DOHH2 (cell line): ENCODE data around the gene TACR1.

Experiments used
- H3F3A ChIP-seq: fragments of 200-600 bp; sonication (generic), shearing (Covaris generic); 2 replicates; pipeline ENCODE4 v1.6.0; 2016; ENCODE audit warnings: antibody characterized with exemption, mild to moderate bottlenecking; ENCODE audit not compliant: control insufficient read depth, insufficient read depth
- H3K27ac ChIP-seq: fragments of 200-600 bp; sonication (generic); 2 replicates; pipeline ENCODE4 v1.5.1; 2014; ENCODE audit warnings: low read depth, mild to moderate bottlenecking, low read length, moderate library complexity
- H3K27me3 ChIP-seq: fragments of 200-600 bp; sonication (generic); 2 replicates; pipeline ENCODE4 v1.6.1; 2014; ENCODE audit warnings: mild to moderate bottlenecking, low read length, mixed read lengths; ENCODE audit not compliant: control insufficient read depth
- H3K36me3 ChIP-seq: fragments of 200-600 bp; sonication (generic); 2 replicates; pipeline ENCODE4 v1.6.1; 2014; ENCODE audit warnings: mild to moderate bottlenecking, low read length, moderate library complexity, mixed read lengths; ENCODE audit not compliant: control insufficient read depth
- H3K4me1 ChIP-seq: fragments of 200-600 bp; sonication (generic); 2 replicates; pipeline ENCODE4 v1.6.1; 2014; ENCODE audit warnings: mild to moderate bottlenecking, low read length, mixed read lengths; ENCODE audit not compliant: control insufficient read depth
- H3K4me2 ChIP-seq: fragments of 200-600 bp; sonication (generic); 2 replicates; pipeline ENCODE4 v1.6.0; 2014; ENCODE audit warnings: mild to moderate bottlenecking, low read length, moderate library complexity
- H3K4me3 ChIP-seq: fragments of 200-600 bp; sonication (generic); 2 replicates; pipeline ENCODE4 v1.5.1; 2014; ENCODE audit warnings: mild to moderate bottlenecking, low read length, mixed read lengths
- H3K79me2 ChIP-seq: fragments of 200-600 bp; sonication (generic); 2 replicates; pipeline ENCODE4 v1.6.1; 2014; ENCODE audit warnings: mild to moderate bottlenecking, low read length, mixed read lengths; ENCODE audit not compliant: control insufficient read depth
- H3K9me2 ChIP-seq: fragments of 200-600 bp; sonication (generic); replicated peaks from 2 replicates; pipeline ENCODE4 v1.6.1; 2014; ENCODE audit warnings: mild to moderate bottlenecking, low read length, mixed read lengths; ENCODE audit not compliant: control insufficient read depth
- H3K9me3 ChIP-seq: fragments of 200-600 bp; sonication (generic); 2 replicates; pipeline ENCODE4 v1.6.1; 2014; ENCODE audit warnings: antibody characterized with exemption, low read length, mixed read lengths; ENCODE audit not compliant: control insufficient read depth, insufficient read depth
- H4K20me1 ChIP-seq: fragments of 200-600 bp; sonication (generic); 2 replicates; pipeline ENCODE4 v1.6.0; 2014; ENCODE audit warnings: low read depth, mild to moderate bottlenecking, antibody characterized with exemption, low read length, moderate library complexity; ENCODE audit not compliant: control insufficient read depth, insufficient read depth
- EZH2phosphoT487 ChIP-seq: fragments of 200-600 bp; sonication (generic); IDR thresholded peaks from 2 replicates; pipeline ENCODE4 v1.6.1; 2017; ENCODE audit warnings: borderline replicate concordance, mild to moderate bottlenecking, antibody characterized with exemption, low read length, moderate library complexity, mixed read lengths
- TF ChIP-seq, protein P1 (sequence below): fragments of 200-600 bp; sonication (generic); IDR thresholded peaks from one replicate; pipeline ENCODE4 v1.5.1; 2014; ENCODE audit warnings: antibody characterized with exemption, mild to moderate bottlenecking, low read depth, low read length; ENCODE audit not compliant: poor library complexity, severe bottlenecking

The TACR1 gene

DNA sequence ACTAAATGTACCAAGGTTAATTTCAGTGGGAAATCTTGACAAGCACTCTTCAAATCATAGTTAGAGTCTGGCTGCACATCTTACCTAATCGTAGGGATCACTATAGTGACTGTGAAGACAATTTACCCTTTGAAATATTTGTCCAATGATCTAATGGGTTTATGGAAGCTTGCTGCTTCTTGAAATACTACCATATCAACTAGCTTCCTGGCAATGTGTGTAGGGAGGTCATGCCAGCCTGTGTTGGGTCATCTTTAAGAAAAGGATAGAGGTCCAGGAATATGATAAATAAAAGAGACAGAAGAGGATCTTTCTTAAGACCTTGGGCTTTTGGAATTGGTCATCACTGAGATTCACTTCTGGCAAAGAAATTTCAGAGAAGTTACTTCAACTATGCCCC is 156.5 kb downstream of the TACR1 start:
- no peak overlapping the region for H3K27ac ChIP-seq
- peaks cover 7% of the 10 kb centered on the region; the same call in 1 of the 2 replicates for H3K27me3 ChIP-seq
- no peak overlapping the region for H3K4me2 ChIP-seq

DNA sequence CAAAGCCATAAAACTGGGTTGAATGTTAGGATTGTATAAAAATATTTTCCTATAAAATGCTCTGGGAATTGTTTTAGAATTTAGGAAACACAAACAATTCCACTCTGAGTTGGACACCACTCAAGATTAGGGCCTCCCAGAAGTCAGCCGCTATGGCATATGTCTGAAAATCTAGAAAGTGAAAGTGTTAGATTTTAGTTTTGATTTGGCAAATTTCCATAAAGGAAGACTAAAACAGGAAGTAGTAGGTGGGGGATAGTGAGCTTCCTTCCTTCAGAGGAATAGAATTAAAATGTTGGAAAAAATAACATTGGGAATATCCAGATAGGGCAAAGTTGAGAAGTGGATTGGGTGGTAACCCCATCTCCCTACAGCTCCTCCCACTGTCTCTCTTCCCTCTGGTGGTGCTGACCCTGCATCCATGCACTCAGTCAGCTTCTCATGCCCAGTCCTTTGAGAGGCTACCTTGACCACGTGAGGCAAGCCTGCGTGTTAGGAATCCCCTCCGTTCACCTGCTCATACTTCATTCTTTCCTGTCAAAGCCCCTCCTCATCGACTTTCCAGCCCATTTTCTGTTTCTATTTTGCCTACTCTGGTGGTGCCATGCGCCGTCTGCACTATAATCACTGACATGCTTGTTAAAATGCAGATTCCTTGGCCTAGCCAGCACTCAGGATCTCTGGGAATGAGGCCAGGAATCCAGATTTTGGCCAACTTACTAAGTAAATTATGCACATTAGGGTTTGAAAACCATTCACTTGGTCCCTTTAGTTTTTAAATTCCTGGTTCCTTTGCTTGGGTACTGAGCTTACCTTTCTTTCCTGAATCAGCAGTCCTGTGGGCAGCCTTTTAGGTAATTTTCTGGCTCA is 157.4 kb downstream of the TACR1 start:
- TF ChIP-seq, protein P1, sequence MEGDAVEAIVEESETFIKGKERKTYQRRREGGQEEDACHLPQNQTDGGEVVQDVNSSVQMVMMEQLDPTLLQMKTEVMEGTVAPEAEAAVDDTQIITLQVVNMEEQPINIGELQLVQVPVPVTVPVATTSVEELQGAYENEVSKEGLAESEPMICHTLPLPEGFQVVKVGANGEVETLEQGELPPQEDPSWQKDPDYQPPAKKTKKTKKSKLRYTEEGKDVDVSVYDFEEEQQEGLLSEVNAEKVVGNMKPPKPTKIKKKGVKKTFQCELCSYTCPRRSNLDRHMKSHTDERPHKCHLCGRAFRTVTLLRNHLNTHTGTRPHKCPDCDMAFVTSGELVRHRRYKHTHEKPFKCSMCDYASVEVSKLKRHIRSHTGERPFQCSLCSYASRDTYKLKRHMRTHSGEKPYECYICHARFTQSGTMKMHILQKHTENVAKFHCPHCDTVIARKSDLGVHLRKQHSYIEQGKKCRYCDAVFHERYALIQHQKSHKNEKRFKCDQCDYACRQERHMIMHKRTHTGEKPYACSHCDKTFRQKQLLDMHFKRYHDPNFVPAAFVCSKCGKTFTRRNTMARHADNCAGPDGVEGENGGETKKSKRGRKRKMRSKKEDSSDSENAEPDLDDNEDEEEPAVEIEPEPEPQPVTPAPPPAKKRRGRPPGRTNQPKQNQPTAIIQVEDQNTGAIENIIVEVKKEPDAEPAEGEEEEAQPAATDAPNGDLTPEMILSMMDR, result no peak
- no peak for TF ChIP-seq EZH2phosphoT487
- no peaks in the 10 kb centered on the region for H4K20me1 ChIP-seq

More for the DNA sequence above, 156.5 kb downstream of the TACR1 start:
- Histone ChIP-seq H3K9me2 (no peaks in the 10 kb centered on the region), H3K4me1 (no peaks in the 10 kb centered on the region), H3F3A (no peaks in the 10 kb centered on the region), H3K36me3 (no peaks in the 10 kb centered on the region), H3K79me2 (no peaks in the 10 kb centered on the region), H3K9me3 (no peaks in the 10 kb centered on the region), H4K20me1 (no peaks in the 10 kb centered on the region), H3K4me3 (no peak overlapping the region)
- no peak for TF ChIP-seq EZH2phosphoT487
- TF ChIP-seq, protein P1, result no peak

DNA sequence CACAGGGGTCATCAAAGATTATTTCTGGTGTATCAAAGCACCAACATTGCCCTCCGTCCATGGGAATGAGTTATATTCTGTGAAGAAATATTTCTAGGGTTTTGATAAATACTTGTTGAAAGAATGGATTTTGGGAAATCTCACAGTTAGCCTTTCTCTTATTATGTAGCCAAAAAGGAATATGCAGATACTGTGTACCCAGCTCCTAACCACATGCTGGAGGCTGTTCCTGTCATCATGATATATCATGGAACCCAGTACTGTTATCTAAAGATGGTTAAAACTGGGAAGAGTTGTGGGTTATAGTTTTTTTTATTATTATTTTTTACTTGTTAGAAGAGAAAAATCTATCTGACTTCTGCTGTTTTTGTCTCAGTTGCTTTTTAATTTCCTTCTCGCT is 158.1 kb downstream of the TACR1 start:
- no peak for TF ChIP-seq EZH2phosphoT487
- TF ChIP-seq, protein P1, result no peak
- Histone ChIP-seq H3K4me1 (no peaks in the 10 kb centered on the region), H3K4me3 (no peak overlapping the region), H3K4me2 (no peak overlapping the region), H3K79me2 (no peaks in the 10 kb centered on the region), H4K20me1 (no peaks in the 10 kb centered on the region), H3K36me3 (no peaks in the 10 kb centered on the region), H3K27ac (no peak overlapping the region), H3K9me2 (no peaks in the 10 kb centered on the region), H3K27me3 (peaks cover 7% of the 10 kb centered on the region; the same call in 1 of the 2 replicates), H3K9me3 (no peaks in the 10 kb centered on the region), H3F3A (no peaks in the 10 kb centered on the region)

More for the DNA sequence above, 157.4 kb downstream of the TACR1 start:
- Histone ChIP-seq H3K4me2 (no peak overlapping the region), H3K9me2 (no peaks in the 10 kb centered on the region), H3K79me2 (no peaks in the 10 kb centered on the region), H3K9me3 (no peaks in the 10 kb centered on the region), H3K27me3 (peaks cover 7% of the 10 kb centered on the region; the same call in 1 of the 2 replicates), H3K27ac (no peak overlapping the region), H3K4me3 (no peak overlapping the region), H3K4me1 (no peaks in the 10 kb centered on the region), H3K36me3 (no peaks in the 10 kb centered on the region), H3F3A (no peaks in the 10 kb centered on the region)
